Activated T-helper 17 cell treated with anti-CD3 and anti-CD28 coated beads, Interleukin-2, amount 50 U/mL, for 72 hours (primary cell): ENCODE results near the gene INSYN2A. TPM values are rescaled to one million over a fixed set of nuclear protein-coding genes. Genes with fewer than 3 reads are reported as not detected.
A peak's percentile ranks its signal among the peaks of the same experiment; 100 is the strongest.

Experiments
- ATAC-seq: fragments of 150-1000 bp; cut with Tn5 transposase; replicated peaks from 2 replicates; pipeline ENCODE4 v1.10.0; 2021; ENCODE audit warnings: mild to moderate bottlenecking, moderate library complexity
- H3K27ac Mint-ChIP-seq: one replicate; pipeline ENCODE4 v1.8.0; 2022; ENCODE audit warnings: mixed read lengths
- H3K27me3 Mint-ChIP-seq: one replicate; pipeline ENCODE4 v1.8.0; 2022; ENCODE audit warnings: mixed read lengths
- H3K36me3 Mint-ChIP-seq: one replicate; pipeline ENCODE4 v1.8.0; 2022; ENCODE audit warnings: low read depth, mild to moderate bottlenecking, mixed read lengths
- H3K4me1 Mint-ChIP-seq: one replicate; pipeline ENCODE4 v1.8.0; 2022; ENCODE audit warnings: mixed read lengths
- H3K4me3 Mint-ChIP-seq: one replicate; pipeline ENCODE4 v1.8.0; 2022; ENCODE audit warnings: mild to moderate bottlenecking, mixed read lengths
- H3K9me3 Mint-ChIP-seq: one replicate; pipeline ENCODE4 v1.8.0; 2022; ENCODE audit warnings: mixed read lengths
- total RNA-seq, 2 donors: library from RNA; stranded (reverse); gene quantifications; one replicate each; pipeline ENCODE4 v1.2.3, GENCODE V29; 2022

Gene INSYN2A
- total RNA-seq, 2 donors from 2014 or later: not detected

GRCh38 chr10:127151981-127152699 is 44.3 kb downstream of the INSYN2A start:
- Mint-ChIP-seq H3K27me3 (peaks cover 3% of the 10 kb centered on the region), H3K27ac (no peak overlapping the region), H3K4me1 (no peaks in the 10 kb centered on the region), H3K9me3 (no peaks in the 10 kb centered on the region), H3K4me3 (no peak overlapping the region), H3K36me3 (no peaks in the 10 kb centered on the region)
- ATAC-seq: no peak

GRCh38 chr10:127151541-127151940 is 44.9 kb downstream of the INSYN2A start:
- Mint-ChIP-seq H3K27ac (no peak overlapping the region), H3K9me3 (no peaks in the 10 kb centered on the region), H3K4me1 (no peaks in the 10 kb centered on the region), H3K36me3 (no peaks in the 10 kb centered on the region), H3K27me3 (peaks cover 6% of the 10 kb centered on the region), H3K4me3 (no peak overlapping the region)
- ATAC-seq: no peak

- ATAC-seq: no peak
- Mint-ChIP-seq H3K9me3 (no peaks in the 10 kb centered on the region), H3K27me3 (peaks cover 7% of the 10 kb centered on the region), H3K4me3 (no peak overlapping the region), H3K27ac (no peak overlapping the region), H3K4me1 (no peaks in the 10 kb centered on the region), H3K36me3 (no peaks in the 10 kb centered on the region)
Measured at GRCh38 chr10:127150136-127150535, 46.3 kb downstream of the INSYN2A start.

GRCh38 chr10:127149501-127150081 is 46.8 kb downstream of the INSYN2A start:
- H3K9me3 Mint-ChIP-seq: no peaks in the 10 kb centered on the region
- no peaks in the 10 kb centered on the region for H3K4me1 Mint-ChIP-seq
- H3K27ac Mint-ChIP-seq: no peak overlapping the region
- peaks cover 9% of the 10 kb centered on the region for H3K27me3 Mint-ChIP-seq
- H3K4me3 Mint-ChIP-seq: no peak overlapping the region
- ATAC-seq: no peak
- H3K36me3 Mint-ChIP-seq: no peaks in the 10 kb centered on the region

GRCh38 chr10:127148933-127149220 is 47.5 kb downstream of the INSYN2A start:
- no peaks in the 10 kb centered on the region for H3K9me3 Mint-ChIP-seq
- peaks cover 12% of the 10 kb centered on the region for H3K27me3 Mint-ChIP-seq

GRCh38 chr10:127148066-127148932 is 48.1 kb downstream of the INSYN2A start:
- no peaks in the 10 kb centered on the region for H3K4me1 Mint-ChIP-seq
- no peak overlapping the region for H3K27ac Mint-ChIP-seq
- no peak for ATAC-seq
- no peaks in the 10 kb centered on the region for H3K36me3 Mint-ChIP-seq
- no peaks in the 10 kb centered on the region for H3K9me3 Mint-ChIP-seq
- H3K27me3 Mint-ChIP-seq: peaks cover 13% of the 10 kb centered on the region
- H3K4me3 Mint-ChIP-seq: no peak overlapping the region

More at GRCh38 chr10:127148933-127149220, 47.5 kb downstream of the INSYN2A start:
- ATAC-seq: peak; percentile 48
- no peak overlapping the region for H3K27ac Mint-ChIP-seq
- H3K36me3 Mint-ChIP-seq: no peaks in the 10 kb centered on the region
- no peaks in the 10 kb centered on the region for H3K4me1 Mint-ChIP-seq
- no peak overlapping the region for H3K4me3 Mint-ChIP-seq

- no peaks in the 10 kb centered on the region for H3K36me3 Mint-ChIP-seq
- H3K27ac Mint-ChIP-seq: no peak overlapping the region
- no peak overlapping the region for H3K4me3 Mint-ChIP-seq
- H3K4me1 Mint-ChIP-seq: no peaks in the 10 kb centered on the region
- no peaks in the 10 kb centered on the region for H3K9me3 Mint-ChIP-seq
- peaks cover 13% of the 10 kb centered on the region for H3K27me3 Mint-ChIP-seq
- no peak for ATAC-seq
Measured at GRCh38 chr10:127146661-127147060, 49.7 kb downstream of the INSYN2A start.
